Measurements from ENCODE around the gene IDNK. TPM values are rescaled to one million over a fixed set of nuclear protein-coding genes. Genes with fewer than 3 reads are reported as not detected.

IDNK gene
- total and polyA plus RNA-seq, 2 of the 4 experiments (the other 2 are of a cell fraction) = 1.4 to 2.3 TPM

- no peak overlapping the region for H4K5ac ChIP-seq (ENCODE audit: low read depth, low read length)
- ChIA-PET POLR2A (ENCODE audit: unreplicated experiment) (no interaction called here), CTCF (no interaction called here)
- dilution Hi-C loops (cut with HindIII; ENCODE audit: low sequenced_read_pairs, unreplicated experiment) = no loop called here
- H2BK15ac ChIP-seq (ENCODE audit: low read depth, low read length) = no peak overlapping the region
- H3K4me2 ChIP-seq (ENCODE audit: low read depth, low read length) = no peak overlapping the region
- H4K91ac ChIP-seq (ENCODE audit: insufficient read depth, low read depth, low read length) = no peak overlapping the region
- H3K4me3 ChIP-seq (ENCODE audit: insufficient read depth, low read depth, low read length) = no peak overlapping the region
- no peaks in the 10 kb centered on the region for H3K27me3 ChIP-seq (ENCODE audit: control insufficient read depth, insufficient read depth, low read length)
- BruUV-seq (replicated peaks) = TSS peak; percentile 41
- no peak overlapping the region for H4K8ac ChIP-seq (ENCODE audit: low read depth in 2 of 2, low read length in 2 of 2)
- no peak for ATAC-seq (ENCODE audit: low read depth)
- H3K27ac ChIP-seq (ENCODE audit: insufficient read depth, low read length) = no peak overlapping the region
- H3K36me3 ChIP-seq (ENCODE audit: control insufficient read depth, insufficient read depth, low read length) = peaks cover 12% of the 10 kb centered on the region; the same call in 1 of the 2 replicates
- no peak overlapping the region for H2BK5ac ChIP-seq (ENCODE audit: low read depth, low read length, poor library complexity, severe bottlenecking)
- H2AK5ac ChIP-seq (ENCODE audit: low read depth, low read length) = no peak overlapping the region
- H3K14ac ChIP-seq (replicated peaks; ENCODE audit: low read depth, low read length) = no peak overlapping the region
- H2AK9ac ChIP-seq (replicated peaks; ENCODE audit: low read depth, low read length, poor library complexity) = no peak overlapping the region
- H3K4me1 ChIP-seq (ENCODE audit: control insufficient read depth, insufficient read depth, low read length) = peaks cover 5% of the 10 kb centered on the region
- no peak overlapping the region for H2BK120ac ChIP-seq (ENCODE audit: low read depth, low read length)
- H3K9me3 ChIP-seq (ENCODE audit: control insufficient read depth, insufficient read depth, low read length) = no peaks in the 10 kb centered on the region
- no peak for DNase-seq
- intact Hi-C loops (cut with micrococcal nuclease) = no loop called here
- in situ Hi-C loops (cut with MboI; ENCODE audit: low sequenced_read_pairs) = loop anchor here (10.0 kb wide), 1 partner anchor 290 kb away; no protein-coding TSS in a partner anchor
- 0 out of 2 replicates have a peak overlapping the region, but pooled peaks have one; percentile 17 for H3K23ac ChIP-seq (ENCODE audit: low read depth, low read length)
- H3K4ac ChIP-seq (ENCODE audit: low read depth, low read length) = no peak overlapping the region
- no peak overlapping the region for H3K56ac ChIP-seq (ENCODE audit: extremely low read depth, insufficient read depth, low read length)
- TF ChIP-seq, protein P1, sequence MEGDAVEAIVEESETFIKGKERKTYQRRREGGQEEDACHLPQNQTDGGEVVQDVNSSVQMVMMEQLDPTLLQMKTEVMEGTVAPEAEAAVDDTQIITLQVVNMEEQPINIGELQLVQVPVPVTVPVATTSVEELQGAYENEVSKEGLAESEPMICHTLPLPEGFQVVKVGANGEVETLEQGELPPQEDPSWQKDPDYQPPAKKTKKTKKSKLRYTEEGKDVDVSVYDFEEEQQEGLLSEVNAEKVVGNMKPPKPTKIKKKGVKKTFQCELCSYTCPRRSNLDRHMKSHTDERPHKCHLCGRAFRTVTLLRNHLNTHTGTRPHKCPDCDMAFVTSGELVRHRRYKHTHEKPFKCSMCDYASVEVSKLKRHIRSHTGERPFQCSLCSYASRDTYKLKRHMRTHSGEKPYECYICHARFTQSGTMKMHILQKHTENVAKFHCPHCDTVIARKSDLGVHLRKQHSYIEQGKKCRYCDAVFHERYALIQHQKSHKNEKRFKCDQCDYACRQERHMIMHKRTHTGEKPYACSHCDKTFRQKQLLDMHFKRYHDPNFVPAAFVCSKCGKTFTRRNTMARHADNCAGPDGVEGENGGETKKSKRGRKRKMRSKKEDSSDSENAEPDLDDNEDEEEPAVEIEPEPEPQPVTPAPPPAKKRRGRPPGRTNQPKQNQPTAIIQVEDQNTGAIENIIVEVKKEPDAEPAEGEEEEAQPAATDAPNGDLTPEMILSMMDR (conservative IDR thresholded peaks at IDR 0.05; ENCODE audit: low read depth, low read length) = no peak
- TF ChIP-seq ELK1 (IDR thresholded peaks at IDR 0.05; ENCODE audit: borderline replicate concordance, low read depth, low read length) = no peak
- no peak for TF ChIP-seq CEBPB (IDR thresholded peaks at IDR 0.05; ENCODE audit: low read depth, low read length)
- no peak for TF ChIP-seq POLR2A (IDR thresholded peaks at IDR 0.05; ENCODE audit: low read depth, low read length)
- TF ChIP-seq RCOR1 (IDR thresholded peaks at IDR 0.05; ENCODE audit: insufficient replicate concordance, low read length) = no peak
- TF ChIP-seq FOS (IDR thresholded peaks at IDR 0.05; ENCODE audit: low read depth, low read length) = no peak
- no peak for TF ChIP-seq BHLHE40 (IDR thresholded peaks at IDR 0.05; ENCODE audit: low read depth, low read length)
- TF ChIP-seq NFE2L2 (IDR thresholded peaks at IDR 0.05; ENCODE audit: low read depth, low read length) = no peak
- no peak for TF ChIP-seq RAD21 (IDR thresholded peaks at IDR 0.05; ENCODE audit: low read length)
- WGBS, 2 experiments (ENCODE audit: extremely low coverage in 2 of 2, insufficient read length in 1 of 2) = 100% methylated on average over 1 of the region's 3 CpGs; no CpG with 5 or more reads in 1 of the 2 experiments
- no peaks in the 10 kb centered on the region for H4K20me1 ChIP-seq (ENCODE audit: insufficient read depth, low read length)
- no peak overlapping the region for H2BK20ac ChIP-seq (ENCODE audit: low read depth, low read length)
- H3K9ac ChIP-seq (ENCODE audit: low read depth, low read length) = no peak overlapping the region
- no peak overlapping the region for H3K18ac ChIP-seq (ENCODE audit: low read depth, low read length)
- H3K9me1 ChIP-seq (ENCODE audit: insufficient read depth, low read length) = peaks cover 3% of the 10 kb centered on the region
- peaks cover 3 to 11% of the 10 kb centered on the region in 2 experiments; a peak in 2 of 4 replicates for H3K79me1 ChIP-seq (ENCODE audit: low read depth in 1 of 2, low read length in 2 of 2)
- H2AFZ ChIP-seq (replicated peaks; ENCODE audit: low read length, poor library complexity) = no peak overlapping the region
Observed at GRCh38 chr9:83625178-83625577, 2.2 kb downstream of the IDNK start.
